Ovary (tissue), 9 donors: ENCODE measurements around the gene ALPP. TPM values are rescaled to one million over a fixed set of nuclear protein-coding genes. Genes with fewer than 3 reads are reported as not detected.
A peak's percentile ranks its signal among the peaks of the same experiment; 100 is the strongest.
"Not testable (repeated sequence)": the region's sequence is repeated elsewhere in the genome, so short reads cannot be mapped to it uniquely, and the experiment has no call there.

Experiments
- DNase-seq, 5 donors: peaks; one replicate each; pipeline ENCODE4 v3.0.0-alpha.2; 2019 to 2020
- H3K27ac ChIP-seq, 2 donors: fragments of 200-600 bp; one replicate each; pipeline versions ENCODE4 v1.5.1 to v1.8.0; 2019 to 2022
- H3K27me3 ChIP-seq: fragments of 200-600 bp; one replicate; pipeline ENCODE4 v1.8.0; 2022
- H3K36me3 ChIP-seq: fragments of 200-600 bp; sonication (generic); one replicate; pipeline ENCODE4 v1.5.1; 2019
- H3K4me1 ChIP-seq: one replicate; pipeline ENCODE4 v1.8.1; 2013; ENCODE audit warnings: mild to moderate bottlenecking, moderate library complexity; ENCODE audit not compliant: insufficient read depth
- H3K4me3 ChIP-seq: fragments of 200-600 bp; sonication (generic); one replicate; pipeline ENCODE4 v1.5.1; 2017
- H3K9me3 ChIP-seq, 2 donors: fragments of 200-600 bp in 1 of 2; sonication (generic) in 1 of 2; one replicate each; pipeline versions ENCODE4 v1.5.1 to v1.8.1; 2013 to 2019; ENCODE audit warnings: mild to moderate bottlenecking in 1 of 2, moderate library complexity in 1 of 2
- EP300 ChIP-seq: sonication (generic); formaldehyde crosslinking; IDR thresholded peaks from one replicate; pipeline ENCODE4 v1.6.1; 2017; ENCODE audit warnings: antibody characterized with exemption
- POLR2A ChIP-seq: fragments of 450-650 bp; IDR thresholded peaks from one replicate; pipeline ENCODE4 v1.6.1; 2017; ENCODE audit warnings: antibody characterized with exemption, mild to moderate bottlenecking, moderate library complexity
- WGBS, 3 donors: extraction: QIAGEN DNeasy Blood & Tissue Kit in 1 of 3; methylation state at CpG; one replicate each; pipeline versions ENCODE4 v1.1.5 to v1.1.7; 2013 to 2017; 5-methylcytosine and 5-hydroxymethylcytosine counted together
- intact Hi-C, 4 donors: fragments of 100-400 bp; cut with DNase I; formaldehyde crosslinking; loops; one replicate each; pipeline versions ENCODE4 v1.11.0 to v1.15.1; 2022 to 2023
- polyA plus RNA-seq, 2 donors: library from polyadenylated mRNA; stranded (reverse); fragments of 200-250 nt in 1 of 2; fragments of 350-450 nt in 1 of 2; fragmentation: Illumina TruSeq in 1 of 2; extraction: RNeasy Lipid Tissue Mini Kit (QIAGEN cat#74804) in 1 of 2; gene quantifications; one replicate each; pipeline ENCODE4 v1.2.3, GENCODE V29; 2013 to 2014
- total RNA-seq, 7 donors: library from RNA; depleted of rRNA in 2 of 7; stranded (reverse); fragments of >200 nt in 2 of 7; fragmentation: NEBNext Ultra II Directional in 3 of 7; extraction: Animal tissue kit (Norgen Biotek cat#: 25700) in 3 of 7; gene quantifications; one replicate each; pipeline versions ENCODE4 v1.1.0 to v1.2.4, GENCODE V29; 2016 to 2023
- TF ChIP-seq, protein P1 (sequence below), 3 donors: fragments of 450-650 bp in 2 of 3; fragments of 200-600 bp in 1 of 3; IDR thresholded peaks; one replicate each; pipeline versions ENCODE4 v1.5.1 to v1.8.0; 2016 to 2022; ENCODE audit warnings: antibody characterized with exemption in 3 of 3, mild to moderate bottlenecking in 1 of 3
- donor health status: DM: no; HTN: no; CAD: no; lungs with moderate emphysema.
- donor health status: DM: no; HTN: no; CAD: no.
- donor health status: Bipolar disorder and iron deficiency.
- donor health status: DM: yes; HTN: yes; CAD: no.
- donor health status: DM: no; HTN: no; CAD: no.
- donor health status: DM: yes; HTN: yes; CAD: no.

ALPP gene
- total and polyA plus RNA-seq, 9 donors, result 0.20 to 21.6 (median 8.5) TPM; not detected in 4

DNA sequence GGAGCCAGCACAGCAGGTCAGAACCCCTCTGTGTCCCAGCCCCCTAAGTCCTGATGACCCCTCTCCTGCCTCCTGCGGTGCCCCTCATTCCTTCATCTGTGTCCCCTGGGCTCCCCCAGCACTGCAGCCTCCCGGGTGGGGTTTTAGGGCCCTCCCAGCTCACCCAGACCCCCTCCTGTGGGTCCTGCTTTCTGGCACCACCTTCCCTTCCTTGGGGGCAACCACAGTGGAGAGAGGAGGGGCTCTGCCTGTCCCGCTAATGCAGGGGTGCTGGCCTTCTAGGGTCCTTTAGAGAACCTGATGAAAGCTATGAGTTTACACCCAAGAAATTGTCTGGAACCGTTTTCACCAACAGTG is 42.7 kb upstream of the ALPP start:
- Histone ChIP-seq H3K27ac (no peak overlapping the region), H3K27me3 (no peaks in the 10 kb centered on the region), H3K4me3 (no peak overlapping the region), H3K9me3 (no peaks in the 10 kb centered on the region), H3K4me1 (no peaks in the 10 kb centered on the region), H3K36me3 (no peaks in the 10 kb centered on the region)
- TF ChIP-seq POLR2A (no peak), EP300 (no peak)
- TF ChIP-seq, protein P1, sequence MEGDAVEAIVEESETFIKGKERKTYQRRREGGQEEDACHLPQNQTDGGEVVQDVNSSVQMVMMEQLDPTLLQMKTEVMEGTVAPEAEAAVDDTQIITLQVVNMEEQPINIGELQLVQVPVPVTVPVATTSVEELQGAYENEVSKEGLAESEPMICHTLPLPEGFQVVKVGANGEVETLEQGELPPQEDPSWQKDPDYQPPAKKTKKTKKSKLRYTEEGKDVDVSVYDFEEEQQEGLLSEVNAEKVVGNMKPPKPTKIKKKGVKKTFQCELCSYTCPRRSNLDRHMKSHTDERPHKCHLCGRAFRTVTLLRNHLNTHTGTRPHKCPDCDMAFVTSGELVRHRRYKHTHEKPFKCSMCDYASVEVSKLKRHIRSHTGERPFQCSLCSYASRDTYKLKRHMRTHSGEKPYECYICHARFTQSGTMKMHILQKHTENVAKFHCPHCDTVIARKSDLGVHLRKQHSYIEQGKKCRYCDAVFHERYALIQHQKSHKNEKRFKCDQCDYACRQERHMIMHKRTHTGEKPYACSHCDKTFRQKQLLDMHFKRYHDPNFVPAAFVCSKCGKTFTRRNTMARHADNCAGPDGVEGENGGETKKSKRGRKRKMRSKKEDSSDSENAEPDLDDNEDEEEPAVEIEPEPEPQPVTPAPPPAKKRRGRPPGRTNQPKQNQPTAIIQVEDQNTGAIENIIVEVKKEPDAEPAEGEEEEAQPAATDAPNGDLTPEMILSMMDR (IDR thresholded peaks at IDR 0.05), result no peak
- DNase-seq, result peak in 2 of 5 donors; percentile 5 to 6
- 88 to 90% (median 89%) methylated on average over 3 to 4 of the region's 4 CpGs for WGBS, 3 donors
- intact Hi-C loops, result no loop called here

DNA sequence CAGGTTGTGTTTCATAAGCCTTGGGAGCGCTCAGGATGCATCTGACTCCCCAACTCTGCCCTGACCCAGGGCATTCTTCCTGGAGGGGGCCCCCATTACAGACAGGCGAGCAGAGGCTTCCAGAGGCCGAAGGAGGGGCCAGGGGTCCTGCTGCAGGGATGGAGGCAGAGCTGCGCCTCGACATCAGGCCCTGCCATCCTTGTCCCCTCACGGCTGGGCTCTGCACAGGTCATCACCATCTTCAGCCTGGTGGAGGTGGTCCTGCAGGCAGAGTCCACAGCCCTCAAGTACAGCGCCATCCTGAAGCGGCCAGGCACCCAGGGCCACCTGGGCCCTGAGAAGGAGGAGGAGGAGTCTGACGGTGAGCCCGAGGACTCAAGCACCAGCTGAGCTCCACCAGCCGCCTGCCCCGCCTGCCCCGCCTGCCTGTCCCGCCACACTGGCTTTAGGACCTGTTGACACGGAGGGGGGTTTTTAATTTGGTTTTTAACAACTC is 42.3 kb upstream of the ALPP start:
- 92 to 94% (median 93%) methylated on average over 15 of the region's 15 CpGs for WGBS, 3 donors
- H3K4me1 ChIP-seq, result no peaks in the 10 kb centered on the region
- no peak for TF ChIP-seq EP300
- no peak for TF ChIP-seq POLR2A
- TF ChIP-seq, protein P1 (IDR thresholded peaks at IDR 0.05), result no peak
- H3K4me3 ChIP-seq, result no peak overlapping the region
- intact Hi-C loops, result no loop called here
- no peaks in the 10 kb centered on the region for H3K27me3 ChIP-seq
- no peak overlapping the region for H3K27ac ChIP-seq
- no peaks in the 10 kb centered on the region for H3K9me3 ChIP-seq
- H3K36me3 ChIP-seq, result no peaks in the 10 kb centered on the region
- DNase-seq, result peak in 4 of 5 donors; percentile 4 to 27 (median 10)

DNA sequence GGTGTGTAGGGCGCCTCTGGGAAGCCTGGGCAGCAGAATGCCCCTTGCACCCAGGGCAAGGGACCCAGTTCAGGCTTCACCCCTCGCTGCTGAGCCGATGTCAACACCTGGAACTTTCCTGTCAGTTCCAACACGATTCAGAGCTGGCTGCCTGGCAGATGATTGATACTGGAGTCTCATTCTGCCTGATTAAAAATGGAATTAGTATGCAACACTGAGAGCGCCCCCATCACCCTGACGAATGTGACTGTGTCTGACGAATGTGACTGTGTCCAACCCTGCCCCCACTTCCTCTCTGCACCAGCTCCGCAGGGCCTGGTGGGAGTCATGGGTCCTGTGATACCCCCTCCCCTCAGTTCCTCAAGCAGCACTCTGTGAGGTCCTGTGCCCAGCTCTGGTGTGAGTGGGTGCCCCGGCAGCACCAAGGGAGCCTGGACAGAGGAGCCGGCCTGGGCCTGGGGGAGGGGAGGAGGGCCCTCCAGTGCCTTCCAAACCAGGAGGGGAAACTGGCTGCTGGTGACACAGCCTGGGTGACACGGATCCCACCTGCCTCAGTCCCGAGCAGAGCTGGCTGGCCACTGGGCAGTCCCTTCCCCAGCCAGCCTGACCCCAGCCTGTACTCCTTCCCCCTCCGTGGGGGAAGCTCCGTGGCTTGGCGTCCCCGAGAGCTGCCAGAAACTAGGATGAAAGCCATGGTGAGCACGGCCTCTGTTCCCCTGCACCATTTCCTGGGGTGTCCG is 41.4 kb upstream of the ALPP start:
- H3K4me1 ChIP-seq, result no peaks in the 10 kb centered on the region
- H3K4me3 ChIP-seq, result no peak overlapping the region
- H3K9me3 ChIP-seq, result no peaks in the 10 kb centered on the region
- H3K27ac ChIP-seq, result no peak overlapping the region
- H3K36me3 ChIP-seq, result no peaks in the 10 kb centered on the region
- intact Hi-C loops, result no loop called here
- H3K27me3 ChIP-seq, result no peaks in the 10 kb centered on the region
- TF ChIP-seq, protein P1 (IDR thresholded peaks at IDR 0.05), result no peak
- TF ChIP-seq EP300, result no peak
- no peak for TF ChIP-seq POLR2A
- DNase-seq, result peak in 4 of 5 donors; percentile 3 to 23 (median 12)
- 79 to 85% (median 80%) methylated on average over 18 of the region's 18 CpGs for WGBS, 3 donors

DNA sequence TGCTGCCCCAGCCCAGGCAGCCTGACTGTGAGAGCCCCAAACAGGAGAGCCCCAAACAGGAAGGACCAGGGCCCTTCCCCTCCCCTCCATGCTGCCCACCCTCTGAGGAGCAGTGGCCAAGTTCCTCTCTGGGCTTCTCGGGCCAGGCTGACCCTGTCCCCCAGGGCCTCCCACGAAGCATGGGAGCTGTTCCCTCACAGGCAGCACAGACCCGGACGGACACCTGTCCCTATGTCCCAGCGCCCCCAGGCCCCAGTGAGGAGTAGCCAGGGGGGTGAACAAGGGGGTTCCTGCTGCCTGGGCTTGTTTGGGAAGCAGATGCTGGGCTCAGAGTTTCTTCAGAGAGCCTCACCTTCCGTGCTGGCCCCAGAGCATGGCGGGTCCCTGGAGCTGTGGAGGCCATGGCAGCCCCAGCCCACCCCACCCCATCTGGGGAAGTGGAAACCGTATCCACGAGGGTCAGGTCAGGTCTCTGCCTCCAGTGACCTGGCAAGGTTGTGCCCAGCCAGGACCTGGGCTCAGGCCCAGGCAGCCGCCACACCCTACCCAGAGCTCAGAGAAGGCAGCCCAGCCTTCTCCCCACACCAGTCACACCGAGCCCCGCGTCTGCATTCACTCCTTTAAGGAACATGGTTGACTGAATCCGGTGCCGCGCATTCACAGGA is 40.3 kb upstream of the ALPP start:
- H3K36me3 ChIP-seq, H3K27me3 ChIP-seq, H3K4me3 ChIP-seq, intact Hi-C loops, H3K27ac ChIP-seq, H3K9me3 ChIP-seq, H3K4me1 ChIP-seq: not testable (repeated sequence)
- 80 to 82% (median 81%) methylated on average over 8 to 12 of the region's 16 CpGs for whole genome bisulfite sequencing, 3 donors
- peak in 2 of 5 donors; percentile 11 to 25 for DNase-seq

DNA sequence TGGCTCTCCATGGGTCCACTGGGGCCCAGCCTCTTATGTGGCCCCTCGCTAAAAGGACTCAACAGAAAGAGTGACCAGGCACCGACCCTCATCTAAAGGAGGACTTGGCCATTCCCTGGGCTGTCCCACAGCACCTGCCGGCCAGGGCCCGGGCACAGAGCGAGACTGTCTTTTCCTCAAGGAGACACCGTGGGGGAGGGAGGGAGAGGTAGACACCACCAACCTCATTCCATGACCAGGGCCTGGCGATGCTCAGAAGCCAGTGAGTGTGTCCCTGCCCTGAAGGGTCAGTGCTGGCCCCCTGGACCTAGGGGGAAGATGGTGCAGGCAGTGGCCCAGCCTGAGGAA is 39.8 kb upstream of the ALPP start:
- H3K4me1 ChIP-seq, result no peaks in the 10 kb centered on the region
- H3K4me3 ChIP-seq, result no peak overlapping the region
- WGBS, 3 donors, result 90 to 96% (median 90%) methylated on average over 7 of the region's 7 CpGs
- no peaks in the 10 kb centered on the region for H3K9me3 ChIP-seq
- intact Hi-C loops, result no loop called here
- TF ChIP-seq EP300, result no peak
- peak in 2 of 5 donors; percentile 15 to 25 for DNase-seq
- H3K27me3 ChIP-seq, result no peaks in the 10 kb centered on the region
- H3K27ac ChIP-seq, result no peak overlapping the region
- H3K36me3 ChIP-seq, result no peaks in the 10 kb centered on the region
